GM21367 (cell line): Measurements from ENCODE around the gene KCNK17.
"Not testable (repeated sequence)": the region's sequence is repeated elsewhere in the genome, so short reads cannot be mapped to it uniquely, and the experiment has no call there.

Experiments
- ATAC-seq: cut with Tn5 transposase; IDR thresholded peaks from one replicate; pipeline ENCODE4 v1.9.1; 2021; ENCODE audit not compliant: unreplicated experiment

Gene KCNK17

GRCh38 chr6:39303425-39304153 is 10.6 kb downstream of the KCNK17 start:
- no peak for ATAC-seq

- peak; percentile 74 for ATAC-seq
Observed at GRCh38 chr6:39302669-39303424, 11.4 kb downstream of the KCNK17 start.

GRCh38 chr6:39302011-39302410 is 12.2 kb downstream of the KCNK17 start:
- no peak for ATAC-seq

GRCh38 chr6:39301606-39302005 is 12.6 kb downstream of the KCNK17 start:
- no peak for ATAC-seq

DNA sequence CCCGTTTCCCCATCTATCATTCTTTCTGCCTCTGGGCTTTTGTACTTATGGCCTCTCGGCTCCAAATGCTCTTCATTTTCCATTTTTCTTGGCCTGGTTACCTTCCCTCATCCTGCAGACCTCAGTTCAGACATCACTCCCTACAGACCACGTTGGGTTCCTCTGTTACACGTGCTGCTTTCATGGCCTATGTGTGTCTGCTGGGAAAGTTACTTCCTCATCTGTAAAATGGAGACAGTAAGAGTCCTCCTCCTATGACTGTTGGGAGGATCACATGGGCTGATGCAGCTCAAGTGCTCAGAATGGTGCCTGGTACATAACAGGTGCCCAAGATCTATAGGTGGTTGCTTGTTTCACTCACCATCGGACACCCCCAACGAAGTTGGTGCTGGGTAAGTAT is 13.5 kb downstream of the KCNK17 start:
- ATAC-seq, result no peak

DNA sequence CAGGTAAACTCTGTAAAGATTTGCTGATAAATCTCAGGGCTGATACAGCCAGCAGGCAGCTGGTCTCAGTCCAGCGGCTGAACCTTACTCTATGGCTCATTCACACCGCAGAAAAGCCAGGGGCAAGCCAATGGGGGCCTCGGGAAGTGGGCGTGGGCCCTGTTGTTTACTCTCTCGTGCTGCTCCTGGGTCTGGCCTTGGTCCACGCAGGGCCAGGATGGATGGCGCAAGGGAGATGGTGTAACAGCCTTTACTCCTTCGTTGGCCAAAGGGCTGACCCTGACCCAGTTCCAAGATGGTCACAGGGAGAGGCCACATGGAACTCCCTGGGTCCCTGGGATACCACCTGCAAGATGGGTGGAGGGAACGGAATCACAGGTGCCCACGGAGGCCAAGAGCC is 16.2 kb downstream of the KCNK17 start:
- ATAC-seq, result no peak

GRCh38 chr6:39296745-39297640 is 17.2 kb downstream of the KCNK17 start:
- ATAC-seq, result no peak

GRCh38 chr6:39295611-39296011 is 18.6 kb downstream of the KCNK17 start:
- no peak for ATAC-seq

- ATAC-seq, result no peak
Observed at GRCh38 chr6:39294899-39295298, 19.3 kb downstream of the KCNK17 start.

DNA sequence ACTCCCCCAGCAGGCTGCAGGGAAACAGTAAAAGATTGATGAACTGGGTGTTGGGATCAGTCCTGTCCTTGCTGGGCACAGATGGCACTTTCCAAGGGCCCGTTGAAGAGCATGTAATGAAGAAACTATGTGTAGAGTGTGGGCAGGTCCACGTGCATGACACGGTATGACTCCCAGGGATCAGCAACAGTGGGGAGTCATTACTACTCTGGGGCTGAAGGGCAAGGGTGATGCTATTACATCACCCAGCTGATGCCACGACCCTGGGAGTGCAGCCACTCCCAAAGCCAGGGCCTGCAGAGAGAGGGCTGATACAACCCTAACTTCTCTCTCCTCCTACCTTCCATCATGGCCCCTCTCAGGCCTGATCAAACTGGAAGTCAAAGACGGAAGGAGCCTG is 20.1 kb downstream of the KCNK17 start:
- ATAC-seq, result no peak

DNA sequence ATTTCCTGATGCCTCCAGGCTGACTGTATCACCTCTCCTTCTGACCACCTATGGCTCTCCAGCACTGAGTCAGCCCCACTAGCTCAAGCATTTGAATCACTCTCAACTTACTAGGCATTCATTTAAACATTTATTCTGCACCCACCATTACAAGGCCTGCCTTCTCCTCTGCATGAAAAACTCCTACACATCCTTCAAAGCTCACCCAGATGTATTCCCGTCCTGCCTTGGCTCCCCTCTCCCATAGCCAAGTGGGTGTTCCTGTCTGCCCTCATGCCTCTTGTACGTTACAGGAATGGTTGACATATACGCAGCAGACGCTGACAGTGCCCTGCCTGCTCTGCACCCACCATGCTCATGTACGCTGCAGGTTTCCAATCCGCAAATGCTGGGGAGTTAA is 21.6 kb downstream of the KCNK17 start:
- ATAC-seq, result no peak

DNA sequence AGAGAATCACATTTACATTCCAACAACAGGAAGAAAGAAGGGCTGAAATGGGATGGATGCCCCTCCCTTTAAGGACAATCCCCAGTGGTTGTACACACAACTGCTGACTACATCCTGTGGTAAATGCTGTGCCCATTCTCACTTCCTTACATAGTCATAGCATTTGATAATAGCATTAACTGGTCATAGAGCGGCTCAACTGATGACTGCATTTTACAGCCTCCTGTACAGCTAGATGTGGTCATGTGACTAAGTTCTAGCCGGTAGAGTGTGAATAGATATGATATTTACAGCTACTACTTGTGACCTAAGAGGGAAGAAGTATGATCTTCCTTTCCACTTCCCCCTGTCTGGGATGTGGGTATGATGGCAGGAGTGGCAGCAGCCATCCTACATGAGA is 24.7 kb downstream of the KCNK17 start:
- no peak for ATAC-seq

DNA sequence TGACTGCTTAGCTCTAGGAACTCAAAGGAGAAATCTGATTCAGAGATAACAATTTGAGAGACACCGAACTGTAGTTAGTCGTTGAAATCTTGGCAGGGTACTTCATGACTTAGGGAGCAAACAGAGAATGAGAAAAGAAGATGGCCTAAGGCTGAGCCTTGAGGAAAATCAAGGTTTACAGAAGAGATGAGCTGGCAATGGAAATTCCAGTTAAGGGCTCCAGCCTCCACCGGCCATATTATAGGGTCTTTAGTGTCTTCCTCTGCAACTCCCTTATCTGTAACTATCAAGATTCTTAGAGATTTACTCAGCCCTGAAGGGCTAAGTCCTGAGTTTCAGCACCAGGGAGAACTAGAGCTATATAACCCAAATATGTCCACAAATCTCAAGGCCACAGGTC is 26.6 kb downstream of the KCNK17 start:
- no peak for ATAC-seq

- not testable (repeated sequence) for ATAC-seq
Observed at GRCh38 chr6:39286596-39286995, 27.6 kb downstream of the KCNK17 start.

DNA sequence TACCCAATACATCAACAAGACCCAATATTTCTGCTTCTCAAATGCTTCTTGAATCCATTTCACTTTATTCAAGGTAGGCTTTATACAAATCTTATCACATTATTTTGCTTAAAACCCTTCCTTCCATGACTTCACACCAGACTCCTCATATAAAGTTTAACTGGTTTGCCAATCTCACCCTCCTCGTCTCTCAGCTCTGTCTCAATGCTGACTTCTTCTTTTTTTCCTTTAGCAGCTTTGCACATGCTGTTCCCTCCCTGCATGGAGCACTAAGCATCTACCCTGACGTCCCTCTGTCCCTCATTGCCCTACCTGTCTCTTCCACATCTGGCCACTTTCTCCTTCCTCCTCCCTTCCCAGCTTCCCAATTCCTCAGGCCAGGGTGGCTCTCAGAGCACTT is 31.4 kb downstream of the KCNK17 start:
- no peak for ATAC-seq

GRCh38 chr6:39281312-39281980 is 32.8 kb downstream of the KCNK17 start:
- no peak for ATAC-seq

- ATAC-seq, result no peak
Observed at GRCh38 chr6:39280247-39280731, 33.9 kb downstream of the KCNK17 start.

GRCh38 chr6:39279539-39279938 is 34.7 kb downstream of the KCNK17 start:
- no peak for ATAC-seq

DNA sequence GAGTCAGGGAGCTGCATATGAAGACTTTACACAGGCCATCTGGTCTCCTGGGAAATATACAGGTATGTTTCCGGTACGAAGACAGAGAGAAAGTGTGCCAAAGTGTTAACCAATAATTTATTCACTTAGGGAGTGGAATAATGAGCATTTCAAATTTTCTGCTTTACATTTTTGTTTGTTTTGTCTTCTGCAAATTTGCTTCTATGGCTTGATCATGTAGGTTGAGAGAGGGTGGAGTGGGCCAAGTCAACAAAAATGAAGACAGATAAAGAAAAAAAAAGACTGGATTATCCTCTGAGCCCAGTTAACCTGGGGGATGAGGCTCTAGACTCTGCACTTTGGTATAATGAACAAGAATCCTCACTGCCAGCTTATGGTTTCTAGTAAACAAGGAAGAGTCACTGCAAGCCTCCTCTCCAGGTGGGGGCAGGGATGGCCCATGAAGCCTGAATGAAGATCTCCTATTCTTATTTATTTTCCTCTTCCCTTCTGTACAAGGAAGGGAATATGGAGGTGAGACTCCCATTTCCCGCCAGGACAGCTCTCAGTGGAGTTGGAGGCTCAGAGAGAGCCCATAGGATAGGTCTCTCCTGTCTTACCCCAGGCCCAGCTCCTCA is 37.7 kb downstream of the KCNK17 start:
- ATAC-seq, result no peak

DNA sequence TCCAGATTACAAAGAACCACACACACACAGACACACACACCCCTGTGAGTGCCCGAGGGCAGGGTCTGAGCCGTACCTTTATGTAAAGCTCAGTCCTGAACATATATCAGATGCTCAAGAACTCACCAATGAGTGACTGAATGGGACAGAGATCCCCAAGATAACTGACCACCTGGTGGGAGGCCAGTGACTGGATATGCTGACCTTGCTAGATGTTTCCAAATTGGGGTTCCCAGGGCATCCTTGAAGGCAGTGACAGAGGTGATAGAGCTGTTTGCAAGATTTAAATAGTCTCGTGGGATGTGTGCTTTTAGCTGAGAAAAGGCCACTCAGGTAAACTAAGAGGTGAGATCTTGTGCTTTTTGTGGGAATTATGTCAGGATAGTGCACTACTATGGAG is 39.3 kb downstream of the KCNK17 start:
- ATAC-seq, result no peak
